Measurements from ENCODE around the gene DCAF17.

- TF ChIP-seq, protein P1, sequence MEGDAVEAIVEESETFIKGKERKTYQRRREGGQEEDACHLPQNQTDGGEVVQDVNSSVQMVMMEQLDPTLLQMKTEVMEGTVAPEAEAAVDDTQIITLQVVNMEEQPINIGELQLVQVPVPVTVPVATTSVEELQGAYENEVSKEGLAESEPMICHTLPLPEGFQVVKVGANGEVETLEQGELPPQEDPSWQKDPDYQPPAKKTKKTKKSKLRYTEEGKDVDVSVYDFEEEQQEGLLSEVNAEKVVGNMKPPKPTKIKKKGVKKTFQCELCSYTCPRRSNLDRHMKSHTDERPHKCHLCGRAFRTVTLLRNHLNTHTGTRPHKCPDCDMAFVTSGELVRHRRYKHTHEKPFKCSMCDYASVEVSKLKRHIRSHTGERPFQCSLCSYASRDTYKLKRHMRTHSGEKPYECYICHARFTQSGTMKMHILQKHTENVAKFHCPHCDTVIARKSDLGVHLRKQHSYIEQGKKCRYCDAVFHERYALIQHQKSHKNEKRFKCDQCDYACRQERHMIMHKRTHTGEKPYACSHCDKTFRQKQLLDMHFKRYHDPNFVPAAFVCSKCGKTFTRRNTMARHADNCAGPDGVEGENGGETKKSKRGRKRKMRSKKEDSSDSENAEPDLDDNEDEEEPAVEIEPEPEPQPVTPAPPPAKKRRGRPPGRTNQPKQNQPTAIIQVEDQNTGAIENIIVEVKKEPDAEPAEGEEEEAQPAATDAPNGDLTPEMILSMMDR (IDR thresholded peaks at IDR 0.05) = no peak
- TF ChIP-seq POLR2A (IDR thresholded peaks at IDR 0.05) = peak in 1 of 3 donors; percentile 13
These were observed 89.3 kb downstream of the DCAF17 start for GRCh38 chr2:171523088-171524017.

All from body of pancreas (tissue), 4 donors.